Loucy (cell line): Measurements from ENCODE around the gene ZNF619.

ENCODE experiments used
- CTCF ChIP-seq: fragments of 200-600 bp; sonication (generic); conservative IDR thresholded peaks from 2 replicates; pipeline ENCODE4 v1.5.1; 2014; ENCODE audit warnings: mild to moderate bottlenecking, antibody characterized with exemption, low read length
- EZH2phosphoT487 ChIP-seq: fragments of 200-600 bp; IDR thresholded peaks from 2 replicates; pipeline ENCODE4 v1.6.1; 2018; ENCODE audit warnings: antibody characterized with exemption, mild to moderate bottlenecking, moderate library complexity, borderline replicate concordance

DNA sequence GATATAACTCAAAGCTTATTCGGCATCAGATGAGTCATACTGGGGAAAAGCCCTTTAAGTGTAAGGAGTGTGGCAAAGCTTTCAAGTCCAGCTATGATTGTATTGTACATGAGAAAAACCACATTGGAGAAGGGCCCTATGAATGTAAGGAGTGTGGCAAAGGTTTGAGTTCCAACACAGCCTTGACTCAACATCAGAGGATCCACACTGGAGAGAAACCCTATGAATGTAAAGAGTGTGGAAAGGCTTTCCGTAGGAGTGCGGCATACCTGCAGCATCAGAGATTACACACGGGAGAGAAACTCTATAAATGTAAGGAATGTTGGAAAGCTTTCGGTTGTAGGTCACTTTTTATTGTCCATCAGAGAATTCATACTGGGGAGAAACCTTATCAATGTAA lies 55.3 kb downstream of the ZNF619 start:
- TF ChIP-seq CTCF (no peak), EZH2phosphoT487 (no peak)
